Measurements from ENCODE around the gene DNAH5.

The DNAH5 gene

DNA sequence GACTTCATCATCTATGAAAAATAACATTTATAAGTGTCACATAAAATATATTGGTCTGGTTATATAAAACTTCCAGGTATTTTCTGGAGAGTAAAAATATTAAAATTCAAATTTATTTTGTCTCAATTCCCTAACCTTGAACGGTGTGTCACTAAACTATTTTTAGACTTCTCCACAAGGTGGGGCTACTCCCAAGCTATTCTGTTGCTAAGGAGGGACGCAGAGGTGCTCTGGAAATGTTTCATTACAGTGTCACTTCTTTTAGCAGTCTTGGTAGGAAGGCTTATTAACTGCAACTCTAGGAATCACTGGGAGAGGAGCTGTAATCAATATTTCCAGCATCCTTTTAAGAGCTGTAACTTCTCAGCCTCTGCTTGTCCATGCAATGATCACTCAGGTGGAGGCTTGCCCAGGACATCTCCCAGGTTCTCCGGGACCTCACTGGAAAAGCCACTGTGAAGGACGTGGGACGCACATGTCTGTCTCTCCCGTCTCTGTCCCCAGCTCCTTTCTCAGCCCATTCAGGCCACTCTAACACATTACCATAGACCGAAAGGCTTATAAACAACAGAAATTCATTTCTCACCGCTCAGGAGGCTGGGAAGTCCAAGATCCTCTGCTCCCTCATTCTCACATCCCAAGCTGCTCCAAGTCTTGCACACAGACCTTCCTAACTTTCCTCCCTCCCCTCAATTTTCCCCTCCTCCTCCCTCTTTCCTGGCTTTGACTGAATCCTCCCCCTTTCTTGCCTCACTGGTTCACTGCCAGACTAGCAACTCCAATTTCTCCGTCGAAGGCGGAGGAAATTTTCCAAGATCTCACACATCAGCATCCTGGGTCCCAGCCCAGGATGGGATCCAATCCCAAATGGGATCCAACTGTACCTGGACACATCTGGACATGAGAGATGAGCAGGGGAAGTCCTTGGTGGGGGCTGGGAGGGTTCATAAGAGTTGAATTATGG, 32.7 kb upstream of the DNAH5 start:
- TF ChIP-seq CTCF (conservative IDR thresholded peaks at IDR 0.05; ENCODE audit: low read depth, low read length): peak; percentile 61
- no peaks in the 10 kb centered on the region for H3K79me2 ChIP-seq (ENCODE audit: insufficient read depth, low read depth)

DNA sequence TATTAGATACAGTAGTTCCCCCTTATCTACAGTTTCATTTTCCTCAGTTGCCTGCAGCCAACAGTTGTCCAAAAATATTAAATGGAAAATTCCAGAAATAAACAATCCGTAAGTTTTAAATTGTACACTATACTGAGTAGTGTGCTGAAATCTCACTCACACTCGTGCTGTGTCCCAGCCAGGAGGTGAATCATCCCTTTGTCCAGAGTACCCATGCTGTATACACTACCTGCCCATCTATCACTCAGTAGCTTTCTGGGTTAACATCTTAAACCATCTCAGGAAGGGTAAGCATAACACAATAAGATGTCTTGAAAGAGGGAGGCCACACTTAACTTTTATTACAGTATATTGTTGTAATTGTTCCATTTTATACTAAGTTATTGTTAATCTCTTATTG, 31.7 kb upstream of the DNAH5 start:
- no peaks in the 10 kb centered on the region for H3K4me1 ChIP-seq (ENCODE audit: low read depth, poor library complexity, severe bottlenecking)
- H3K4me2 ChIP-seq: no peak overlapping the region
- no peak overlapping the region for H3K27ac ChIP-seq
- no peaks in the 10 kb centered on the region for H3K27me3 ChIP-seq (ENCODE audit: insufficient read depth, low read depth)
- TF ChIP-seq CTCF (conservative IDR thresholded peaks at IDR 0.05; ENCODE audit: low read depth, low read length): no peak
- H3K4me3 ChIP-seq (IDR thresholded peaks at IDR 0.05; ENCODE audit: insufficient read depth, low read depth, low read length): no peak overlapping the region
- no peak overlapping the region for H2AFZ ChIP-seq (ENCODE audit: low read depth)
- no peaks in the 10 kb centered on the region for H3K79me2 ChIP-seq (ENCODE audit: insufficient read depth, low read depth)
- no peaks in the 10 kb centered on the region for H4K20me1 ChIP-seq (ENCODE audit: insufficient read depth)
- no peaks in the 10 kb centered on the region for H3K36me3 ChIP-seq (ENCODE audit: insufficient read depth)
- H3K9ac ChIP-seq: no peak overlapping the region

More for the DNA sequence above, 32.7 kb upstream of the DNAH5 start:
- no peak overlapping the region for H3K4me2 ChIP-seq
- no peaks in the 10 kb centered on the region for H3K27me3 ChIP-seq (ENCODE audit: insufficient read depth, low read depth)
- H3K4me3 ChIP-seq (IDR thresholded peaks at IDR 0.05; ENCODE audit: insufficient read depth, low read depth, low read length): no peak overlapping the region
- H2AFZ ChIP-seq (ENCODE audit: low read depth): no peak overlapping the region
- H3K4me1 ChIP-seq (ENCODE audit: low read depth, poor library complexity, severe bottlenecking): no peaks in the 10 kb centered on the region
- no peaks in the 10 kb centered on the region for H3K36me3 ChIP-seq (ENCODE audit: insufficient read depth)
- H3K27ac ChIP-seq: no peak overlapping the region
- no peaks in the 10 kb centered on the region for H4K20me1 ChIP-seq (ENCODE audit: insufficient read depth)
- H3K9ac ChIP-seq: no peak overlapping the region

DNA sequence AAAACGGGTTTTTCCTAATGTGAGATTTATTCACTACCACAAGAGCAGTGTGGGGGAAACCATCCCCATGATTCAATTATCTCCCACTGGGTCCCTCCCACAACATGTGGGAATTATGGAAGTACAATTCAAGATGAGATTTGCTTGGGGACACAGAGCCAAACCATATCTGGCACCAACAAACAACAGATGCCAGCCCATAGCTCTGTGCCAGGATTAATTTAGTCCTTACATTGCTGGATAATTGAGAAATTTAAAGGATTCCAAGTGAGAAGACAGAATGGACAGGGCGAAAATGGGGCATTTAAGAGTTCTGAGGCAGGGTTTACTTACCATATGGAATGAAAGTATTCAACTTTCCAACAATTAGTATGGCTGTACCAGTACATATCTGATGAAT, 30.8 kb upstream of the DNAH5 start:
- H4K20me1 ChIP-seq (ENCODE audit: insufficient read depth): no peaks in the 10 kb centered on the region
- no peak for TF ChIP-seq CTCF (conservative IDR thresholded peaks at IDR 0.05; ENCODE audit: low read depth, low read length)
- no peaks in the 10 kb centered on the region for H3K27me3 ChIP-seq (ENCODE audit: insufficient read depth, low read depth)

DNA sequence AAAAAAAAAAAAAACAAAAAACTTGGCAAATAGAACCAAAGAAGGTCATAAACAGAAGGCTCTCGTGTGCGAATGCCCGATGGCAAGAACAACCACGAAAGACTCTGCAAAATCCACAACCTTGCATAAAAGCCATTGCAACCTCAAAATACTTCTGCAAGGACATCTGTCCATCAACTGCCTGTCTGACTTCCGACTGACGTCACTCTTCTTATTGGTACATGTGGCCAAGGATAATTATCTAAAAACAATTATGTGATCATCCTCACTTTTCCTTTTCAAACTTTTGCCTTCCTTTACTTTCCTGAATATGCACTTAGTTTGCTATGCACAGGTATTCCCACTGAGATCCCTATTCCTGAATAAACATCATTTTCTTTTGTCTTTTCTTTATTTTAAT, 29.2 kb upstream of the DNAH5 start:
- no peak overlapping the region for H3K4me2 ChIP-seq
- H4K20me1 ChIP-seq (ENCODE audit: insufficient read depth): no peaks in the 10 kb centered on the region
- H3K27me3 ChIP-seq (ENCODE audit: insufficient read depth, low read depth): no peaks in the 10 kb centered on the region
- no peak overlapping the region for H2AFZ ChIP-seq (ENCODE audit: low read depth)
- no peak overlapping the region for H3K4me3 ChIP-seq (IDR thresholded peaks at IDR 0.05; ENCODE audit: insufficient read depth, low read depth, low read length)
- H3K79me2 ChIP-seq (ENCODE audit: insufficient read depth, low read depth): no peaks in the 10 kb centered on the region
- H3K27ac ChIP-seq: no peak overlapping the region
- no peak overlapping the region for H3K9ac ChIP-seq
- H3K36me3 ChIP-seq (ENCODE audit: insufficient read depth): no peaks in the 10 kb centered on the region
- H3K4me1 ChIP-seq (ENCODE audit: low read depth, poor library complexity, severe bottlenecking): no peaks in the 10 kb centered on the region
- no peak for TF ChIP-seq CTCF (conservative IDR thresholded peaks at IDR 0.05; ENCODE audit: low read depth, low read length)

More for the DNA sequence above, 30.8 kb upstream of the DNAH5 start:
- Histone ChIP-seq H3K79me2 (ENCODE audit: insufficient read depth, low read depth) (no peaks in the 10 kb centered on the region), H3K9ac (no peak overlapping the region), H3K4me2 (no peak overlapping the region), H3K4me3 (IDR thresholded peaks at IDR 0.05; ENCODE audit: insufficient read depth, low read depth, low read length) (no peak overlapping the region), H3K4me1 (ENCODE audit: low read depth, poor library complexity, severe bottlenecking) (no peaks in the 10 kb centered on the region), H3K36me3 (ENCODE audit: insufficient read depth) (no peaks in the 10 kb centered on the region), H2AFZ (ENCODE audit: low read depth) (no peak overlapping the region), H3K27ac (no peak overlapping the region)
